Lower leg skin (tissue), 3 donors: ENCODE results near the gene IL1RAPL1.

Source experiments
- POLR2A ChIP-seq, 2 donors: fragments of 450-650 bp; IDR thresholded peaks; one replicate each; pipeline ENCODE4 v1.6.1; 2016 to 2017; ENCODE audit warnings: antibody characterized with exemption in 2 of 2, mild to moderate bottlenecking in 1 of 2, moderate library complexity in 1 of 2
- TF ChIP-seq, protein P1 (sequence below), 3 donors: fragments of 450-650 bp; IDR thresholded peaks; one replicate each; pipeline ENCODE4 v1.5.1; 2016; ENCODE audit warnings: antibody characterized with exemption in 3 of 3, mild to moderate bottlenecking in 3 of 3, moderate library complexity in 2 of 3

DNA sequence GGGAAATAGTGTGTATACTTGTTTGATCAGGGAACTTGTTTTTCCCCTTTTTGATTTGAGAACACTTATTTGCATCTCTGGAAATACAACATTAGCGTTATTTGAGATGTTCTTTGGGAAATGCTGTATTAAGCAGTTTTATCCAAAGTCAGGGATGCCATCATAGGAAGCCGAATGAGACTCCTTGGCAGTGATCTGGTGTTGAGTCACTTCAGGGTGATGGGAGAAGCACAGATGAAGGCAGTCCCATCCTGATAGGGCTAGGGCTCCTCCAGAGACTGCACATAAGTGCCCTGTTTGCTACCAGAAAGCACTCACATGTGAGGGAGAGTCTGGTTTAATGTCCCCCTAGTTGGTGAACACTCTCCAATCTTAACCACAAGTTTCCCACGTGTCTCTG, 62.3 kb downstream of the IL1RAPL1 start:
- TF ChIP-seq, protein P1, sequence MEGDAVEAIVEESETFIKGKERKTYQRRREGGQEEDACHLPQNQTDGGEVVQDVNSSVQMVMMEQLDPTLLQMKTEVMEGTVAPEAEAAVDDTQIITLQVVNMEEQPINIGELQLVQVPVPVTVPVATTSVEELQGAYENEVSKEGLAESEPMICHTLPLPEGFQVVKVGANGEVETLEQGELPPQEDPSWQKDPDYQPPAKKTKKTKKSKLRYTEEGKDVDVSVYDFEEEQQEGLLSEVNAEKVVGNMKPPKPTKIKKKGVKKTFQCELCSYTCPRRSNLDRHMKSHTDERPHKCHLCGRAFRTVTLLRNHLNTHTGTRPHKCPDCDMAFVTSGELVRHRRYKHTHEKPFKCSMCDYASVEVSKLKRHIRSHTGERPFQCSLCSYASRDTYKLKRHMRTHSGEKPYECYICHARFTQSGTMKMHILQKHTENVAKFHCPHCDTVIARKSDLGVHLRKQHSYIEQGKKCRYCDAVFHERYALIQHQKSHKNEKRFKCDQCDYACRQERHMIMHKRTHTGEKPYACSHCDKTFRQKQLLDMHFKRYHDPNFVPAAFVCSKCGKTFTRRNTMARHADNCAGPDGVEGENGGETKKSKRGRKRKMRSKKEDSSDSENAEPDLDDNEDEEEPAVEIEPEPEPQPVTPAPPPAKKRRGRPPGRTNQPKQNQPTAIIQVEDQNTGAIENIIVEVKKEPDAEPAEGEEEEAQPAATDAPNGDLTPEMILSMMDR (IDR thresholded peaks at IDR 0.05) = no peak
- no peak for TF ChIP-seq POLR2A (IDR thresholded peaks at IDR 0.05)
